ENCODE data around the gene ARL5C.

The ARL5C gene

DNA sequence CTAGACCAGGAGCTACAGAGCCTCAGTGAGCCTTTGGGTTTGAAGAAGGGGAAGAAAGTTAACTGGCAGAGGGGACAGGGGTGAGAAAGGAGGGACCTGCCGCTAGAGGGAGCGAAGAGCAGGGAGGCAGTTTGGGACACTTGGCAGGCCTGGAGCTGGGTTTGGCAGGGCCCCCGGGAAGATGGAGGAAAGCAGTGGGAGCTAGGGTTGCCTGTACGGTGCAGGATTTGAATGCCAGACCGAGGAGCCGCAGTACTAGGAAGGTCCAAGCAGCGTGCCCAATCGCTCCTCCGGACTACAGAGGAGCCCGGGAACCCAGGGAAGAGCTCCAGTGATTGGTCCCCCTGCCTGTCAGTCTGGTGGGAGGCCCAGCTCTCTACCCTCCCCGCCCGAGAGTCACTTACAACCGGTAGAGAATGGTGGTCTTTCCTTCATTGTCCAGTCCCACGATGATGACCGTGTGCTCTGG lies 1.3 kb downstream of the ARL5C start:
- TF ChIP-seq, protein P1, sequence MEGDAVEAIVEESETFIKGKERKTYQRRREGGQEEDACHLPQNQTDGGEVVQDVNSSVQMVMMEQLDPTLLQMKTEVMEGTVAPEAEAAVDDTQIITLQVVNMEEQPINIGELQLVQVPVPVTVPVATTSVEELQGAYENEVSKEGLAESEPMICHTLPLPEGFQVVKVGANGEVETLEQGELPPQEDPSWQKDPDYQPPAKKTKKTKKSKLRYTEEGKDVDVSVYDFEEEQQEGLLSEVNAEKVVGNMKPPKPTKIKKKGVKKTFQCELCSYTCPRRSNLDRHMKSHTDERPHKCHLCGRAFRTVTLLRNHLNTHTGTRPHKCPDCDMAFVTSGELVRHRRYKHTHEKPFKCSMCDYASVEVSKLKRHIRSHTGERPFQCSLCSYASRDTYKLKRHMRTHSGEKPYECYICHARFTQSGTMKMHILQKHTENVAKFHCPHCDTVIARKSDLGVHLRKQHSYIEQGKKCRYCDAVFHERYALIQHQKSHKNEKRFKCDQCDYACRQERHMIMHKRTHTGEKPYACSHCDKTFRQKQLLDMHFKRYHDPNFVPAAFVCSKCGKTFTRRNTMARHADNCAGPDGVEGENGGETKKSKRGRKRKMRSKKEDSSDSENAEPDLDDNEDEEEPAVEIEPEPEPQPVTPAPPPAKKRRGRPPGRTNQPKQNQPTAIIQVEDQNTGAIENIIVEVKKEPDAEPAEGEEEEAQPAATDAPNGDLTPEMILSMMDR (IDR thresholded peaks at IDR 0.05; ENCODE audit: insufficient read depth, low read length, poor library complexity, severe bottlenecking) = peak; percentile 76
- TF ChIP-seq EZH2phosphoT487 (conservative IDR thresholded peaks at IDR 0.05; ENCODE audit: low read length) = no peak
- Histone ChIP-seq H3K27me3 (ENCODE audit: low read length) (no peaks in the 10 kb centered on the region), H3K36me3 (ENCODE audit: low read length) (no peaks in the 10 kb centered on the region), H3F3A (ENCODE audit: insufficient read depth) (no peaks in the 10 kb centered on the region), H3K9ac (ENCODE audit: low read length) (no peak overlapping the region), H2AFZ (ENCODE audit: low read depth, low read length, severe bottlenecking) (no peak overlapping the region), H3K4me2 (ENCODE audit: low read depth, low read length, poor library complexity, severe bottlenecking) (peak overlapping the region; percentile 36), H3K9me3 (ENCODE audit: insufficient read depth, low read length) (no peaks in the 10 kb centered on the region), H3K27ac (ENCODE audit: low read depth, low read length) (no peak overlapping the region), H3K9me2 (replicated peaks; ENCODE audit: insufficient read depth, low read length) (no peaks in the 10 kb centered on the region), H3K79me2 (ENCODE audit: insufficient read depth, low read length) (no peaks in the 10 kb centered on the region), H3K4me3 (ENCODE audit: insufficient read depth, low read length, poor library complexity, severe bottlenecking) (no peak overlapping the region), H4K20me1 (ENCODE audit: low read depth, low read length) (no peaks in the 10 kb centered on the region)

DNA sequence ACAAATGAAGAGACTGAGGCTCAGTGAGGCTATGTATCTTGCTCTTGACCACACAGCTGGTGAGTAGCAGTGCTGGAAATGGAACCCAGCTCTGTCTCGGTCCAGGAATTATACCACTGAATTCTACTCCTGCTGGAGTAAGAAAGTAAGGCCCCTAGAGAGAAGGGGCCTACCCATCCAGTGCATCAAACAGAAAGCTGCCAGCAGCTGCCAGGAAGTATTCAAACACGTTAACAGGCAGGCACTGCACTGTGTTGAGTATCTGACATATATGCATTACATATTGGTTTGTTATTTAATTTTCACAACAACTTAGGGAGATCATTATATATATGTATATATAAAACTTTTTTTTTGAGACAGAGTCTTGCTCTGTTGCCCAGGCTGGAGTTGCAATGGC lies 4.0 kb downstream of the ARL5C start:
- Histone ChIP-seq H4K20me1 (ENCODE audit: low read depth, low read length) (no peaks in the 10 kb centered on the region), H3F3A (ENCODE audit: insufficient read depth) (no peaks in the 10 kb centered on the region), H3K27ac (ENCODE audit: low read depth, low read length) (no peak overlapping the region), H3K4me3 (ENCODE audit: insufficient read depth, low read length, poor library complexity, severe bottlenecking) (no peak overlapping the region), H3K27me3 (ENCODE audit: low read length) (no peaks in the 10 kb centered on the region), H3K9ac (ENCODE audit: low read length) (no peak overlapping the region), H2AFZ (ENCODE audit: low read depth, low read length, severe bottlenecking) (no peak overlapping the region), H3K9me3 (ENCODE audit: insufficient read depth, low read length) (no peaks in the 10 kb centered on the region), H3K9me2 (replicated peaks; ENCODE audit: insufficient read depth, low read length) (no peaks in the 10 kb centered on the region), H3K79me2 (ENCODE audit: insufficient read depth, low read length) (no peaks in the 10 kb centered on the region), H3K36me3 (ENCODE audit: low read length) (no peaks in the 10 kb centered on the region), H3K4me2 (ENCODE audit: low read depth, low read length, poor library complexity, severe bottlenecking) (no peak overlapping the region)
- TF ChIP-seq, protein P1 (IDR thresholded peaks at IDR 0.05; ENCODE audit: insufficient read depth, low read length, poor library complexity, severe bottlenecking) = no peak
- no peak for TF ChIP-seq EZH2phosphoT487 (conservative IDR thresholded peaks at IDR 0.05; ENCODE audit: low read length)

DNA sequence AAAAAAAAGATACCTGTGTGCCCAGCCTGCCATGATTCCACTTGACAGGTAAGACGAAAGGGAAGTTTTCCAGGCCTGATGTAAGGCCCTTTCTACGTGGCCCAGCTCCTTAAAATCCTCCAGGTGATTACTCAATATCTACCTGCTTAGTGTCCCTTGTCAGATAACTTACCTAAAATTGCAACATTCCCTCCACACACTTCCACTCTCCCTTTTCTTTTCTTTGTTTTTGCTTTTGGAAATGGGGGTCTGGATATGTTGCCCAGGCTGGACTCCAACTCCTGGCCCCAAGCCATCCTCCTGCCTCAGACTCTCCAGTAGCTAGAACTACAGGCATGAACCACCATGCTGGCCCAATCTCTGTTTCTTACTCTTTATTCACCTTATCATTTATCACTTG lies 7.3 kb downstream of the ARL5C start:
- Histone ChIP-seq H3K79me2 (ENCODE audit: insufficient read depth, low read length) (no peaks in the 10 kb centered on the region), H3K4me2 (ENCODE audit: low read depth, low read length, poor library complexity, severe bottlenecking) (no peak overlapping the region), H3K27ac (ENCODE audit: low read depth, low read length) (no peak overlapping the region), H3K9me3 (ENCODE audit: insufficient read depth, low read length) (no peaks in the 10 kb centered on the region), H3K9ac (ENCODE audit: low read length) (no peak overlapping the region), H3K27me3 (ENCODE audit: low read length) (no peaks in the 10 kb centered on the region), H3K36me3 (ENCODE audit: low read length) (no peaks in the 10 kb centered on the region), H3K9me2 (replicated peaks; ENCODE audit: insufficient read depth, low read length) (no peaks in the 10 kb centered on the region), H3K4me3 (ENCODE audit: insufficient read depth, low read length, poor library complexity, severe bottlenecking) (no peak overlapping the region), H4K20me1 (ENCODE audit: low read depth, low read length) (no peaks in the 10 kb centered on the region), H3F3A (ENCODE audit: insufficient read depth) (no peaks in the 10 kb centered on the region), H2AFZ (ENCODE audit: low read depth, low read length, severe bottlenecking) (no peak overlapping the region)
- TF ChIP-seq EZH2phosphoT487 (conservative IDR thresholded peaks at IDR 0.05; ENCODE audit: low read length) = no peak
- TF ChIP-seq, protein P1 (IDR thresholded peaks at IDR 0.05; ENCODE audit: insufficient read depth, low read length, poor library complexity, severe bottlenecking) = no peak

Measured in SU-DHL-6 (cell line).